ENCODE data around the gene XAF1. TPM values are rescaled to one million over a fixed set of nuclear protein-coding genes. Genes with fewer than 3 reads are reported as not detected.

Gene XAF1
- total and polyA plus RNA-seq, 10 of the 15 experiments (the other 5 are each of a cell fraction or from before 2014, with no cell fraction given), result 16.3 to 59.1 (median 44.6) TPM

GRCh38 chr17:6714315-6714874, 41.5 kb upstream of the XAF1 start:
- FAIRE-seq (no peak), ATAC-seq (no peak), DNase-seq (ENCODE audit: low read depth, low spot score) (no peak)
- Histone ChIP-seq H3K79me2 (ENCODE audit: control insufficient read depth, insufficient read depth, low read length) (no peaks in the 10 kb centered on the region), H3K36me3 (ENCODE audit: control insufficient read depth in 2 of 2, insufficient read depth in 2 of 2, low read length in 1 of 2) (no peaks in the 10 kb centered on the region), H3K9ac (ENCODE audit: control insufficient read depth, insufficient read depth, low read length) (no peak overlapping the region), H3K27ac (ENCODE audit: control insufficient read depth, insufficient read depth) (no peak overlapping the region), H4K20me1 (ENCODE audit: control insufficient read depth, insufficient read depth) (no peaks in the 10 kb centered on the region), H3K4me2 (ENCODE audit: control insufficient read depth, insufficient read depth) (no peak overlapping the region), H3K4me1 (ENCODE audit: control insufficient read depth, insufficient read depth, low read length) (no peaks in the 10 kb centered on the region), H3K4me3 (no peak overlapping the region), H2AFZ (ENCODE audit: control insufficient read depth, low read depth, low read length) (no peak overlapping the region), H3K27me3 (replicated peaks in 1 of 2; ENCODE audit: control insufficient read depth in 2 of 2, insufficient read depth in 2 of 2, low read length in 1 of 2) (peaks cover 4 to 8% of the 10 kb centered on the region in 2 experiments; a peak in 3 of 4 replicates), H3K9me3 (replicated peaks; ENCODE audit: control insufficient read depth, insufficient read depth, low read length) (no peaks in the 10 kb centered on the region; the same call in 2 of the 3 replicates)
- ChIA-PET SMC1A (ENCODE audit: uncharacterized antibody, unreplicated experiment) (no interaction called here), POLR2A (no interaction called here), CTCF (interaction anchor here (1.2 kb wide), 1 partner anchor 241 kb away, joined by 3 read pairs; no protein-coding TSS in a partner anchor), RAD21 (ENCODE audit: unreplicated experiment) (no interaction called here)
- TF ChIP-seq PKNOX1 (IDR thresholded peaks at IDR 0.05), result no peak
- TF ChIP-seq SUZ12 (IDR thresholded peaks at IDR 0.05; ENCODE audit: unreplicated experiment), result no peak
- no peak for TF ChIP-seq BRCA1 (IDR thresholded peaks at IDR 0.05; ENCODE audit: low read depth, low read length)
- no peak for TF ChIP-seq ETV6 (conservative IDR thresholded peaks at IDR 0.05 in 1 of 2, IDR thresholded peaks at IDR 0.05 in 1 of 2; ENCODE audit: borderline replicate concordance in 1 of 2, low read depth in 1 of 2)
- intact Hi-C loops (cut with micrococcal nuclease; ENCODE audit: unreplicated experiment), result no loop called here
- WGBS (ENCODE audit: insufficient coverage, insufficient replicate concordance, low lambda C conversion rate, missing lambda C conversion rate), result 54% methylated on average over 7 of the region's 7 CpGs
- in situ Hi-C loops (cut with MboI), result no loop called here
- no TSS peak for BruUV-seq (replicated peaks)

GRCh38 chr17:6716736-6717135, 39.1 kb upstream of the XAF1 start:
- FAIRE-seq, result no peak
- ChIA-PET RAD21 (ENCODE audit: unreplicated experiment) (no interaction called here), POLR2A (interaction anchor here (0.7 kb wide), 1 partner anchor 25 kb away, joined by 4 read pairs; no protein-coding TSS in a partner anchor), CTCF (no interaction called here), SMC1A (ENCODE audit: uncharacterized antibody, unreplicated experiment) (no interaction called here)
- no peak overlapping the region for H3K4me2 ChIP-seq (ENCODE audit: control insufficient read depth, insufficient read depth)
- H3K27ac ChIP-seq (ENCODE audit: control insufficient read depth, insufficient read depth), result no peak overlapping the region
- no peaks in the 10 kb centered on the region for H3K4me1 ChIP-seq (ENCODE audit: control insufficient read depth, insufficient read depth, low read length)
- no peak overlapping the region for H3K4me3 ChIP-seq
- H3K27me3 ChIP-seq (replicated peaks in 1 of 2; ENCODE audit: control insufficient read depth in 2 of 2, insufficient read depth in 2 of 2, low read length in 1 of 2), result peaks cover 0 to 8% of the 10 kb centered on the region in 2 experiments; a peak in 2 of 4 replicates
- no peak for ATAC-seq
- whole genome bisulfite sequencing (ENCODE audit: insufficient coverage, insufficient replicate concordance, low lambda C conversion rate, missing lambda C conversion rate), result 4% methylated on average over 2 of the region's 2 CpGs
- intact Hi-C loops (cut with micrococcal nuclease; ENCODE audit: unreplicated experiment) (no loop called here), in situ Hi-C loops (cut with MboI) (no loop called here)
- H4K20me1 ChIP-seq (ENCODE audit: control insufficient read depth, insufficient read depth), result no peaks in the 10 kb centered on the region
- no peak for DNase-seq (ENCODE audit: low read depth, low spot score)
- no peak overlapping the region for H2AFZ ChIP-seq (ENCODE audit: control insufficient read depth, low read depth, low read length)
- no peak overlapping the region for H3K9ac ChIP-seq (ENCODE audit: control insufficient read depth, insufficient read depth, low read length)
- H3K79me2 ChIP-seq (ENCODE audit: control insufficient read depth, insufficient read depth, low read length), result no peaks in the 10 kb centered on the region
- no peak for TF ChIP-seq WRNIP1 (IDR thresholded peaks at IDR 0.05; ENCODE audit: borderline replicate concordance, low read depth, low read length)
- TF ChIP-seq CREB1 (IDR thresholded peaks at IDR 0.05; ENCODE audit: low read depth), result no peak
- TF ChIP-seq BHLHE40 (IDR thresholded peaks at IDR 0.05; ENCODE audit: borderline replicate concordance in 1 of 2, low read depth in 2 of 2, low read length in 1 of 2), result no peak
- H3K9me3 ChIP-seq (replicated peaks; ENCODE audit: control insufficient read depth, insufficient read depth, low read length), result no peaks in the 10 kb centered on the region; the same call in 2 of the 3 replicates
- no TSS peak for BruUV-seq (replicated peaks)
- no peaks in the 10 kb centered on the region for H3K36me3 ChIP-seq (ENCODE audit: control insufficient read depth in 2 of 2, insufficient read depth in 2 of 2, low read length in 1 of 2)
